T-helper 1 cell treated with Interleukin-12 subunit alpha and Interleukin-12 subunit beta and Interleukin-4 antibody, amounts not matched to agents 30 ng/mL and 1 ng/mL, for 36 hours (primary cell): ENCODE data around the gene ZNF93. TPM values are rescaled to one million over a fixed set of nuclear protein-coding genes. Genes with fewer than 3 reads are reported as not detected.
"Not testable (repeated sequence)": the region's sequence is repeated elsewhere in the genome, so short reads cannot be mapped to it uniquely, and the experiment has no call there.

Source experiments
- intact Hi-C: fragments of 100-400 bp; cut with micrococcal nuclease; formaldehyde crosslinking; loops from one replicate; pipeline ENCODE4 v1.15.1; 2024
- total RNA-seq: library from RNA; stranded (reverse); gene quantifications from 2 replicates; pipeline ENCODE4 v1.2.3, GENCODE V29; 2022

ZNF93 gene
- total RNA-seq, 1 donor from 2014 or later, result 7.4 TPM

DNA sequence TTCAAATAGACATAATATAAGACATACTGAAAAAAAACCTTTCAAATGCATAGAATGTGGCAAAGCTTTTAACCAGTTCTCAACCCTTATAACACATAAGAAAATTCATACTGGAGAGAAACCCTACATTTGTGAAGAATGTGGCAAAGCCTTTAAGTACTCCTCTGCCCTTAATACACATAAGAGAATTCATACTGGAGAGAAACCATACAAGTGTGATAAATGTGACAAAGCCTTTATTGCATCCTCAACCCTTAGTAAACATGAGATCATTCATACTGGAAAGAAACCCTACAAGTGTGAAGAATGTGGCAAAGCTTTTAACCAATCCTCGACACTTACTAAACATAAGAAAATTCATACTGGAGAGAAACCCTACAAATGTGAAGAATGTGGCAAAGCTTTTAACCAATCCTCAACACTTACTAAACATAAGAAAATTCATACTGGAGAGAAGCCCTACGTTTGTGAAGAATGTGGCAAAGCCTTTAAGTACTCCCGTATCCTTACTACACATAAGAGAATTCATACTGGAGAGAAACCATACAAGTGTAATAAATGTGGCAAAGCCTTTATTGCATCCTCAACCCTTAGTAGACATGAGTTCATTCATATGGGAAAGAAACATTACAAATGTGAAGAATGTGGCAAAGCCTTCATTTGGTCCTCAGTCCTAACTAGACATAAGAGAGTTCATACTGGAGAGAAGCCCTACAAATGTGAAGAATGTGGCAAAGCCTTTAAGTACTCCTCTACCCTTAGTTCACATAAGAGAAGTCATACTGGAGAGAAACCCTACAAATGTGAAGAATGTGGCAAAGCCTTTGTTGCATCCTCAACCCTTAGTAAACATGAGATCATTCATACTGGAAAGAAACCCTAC, 32.9 kb downstream of the ZNF93 start:
- intact Hi-C loops, result not testable (repeated sequence)

DNA sequence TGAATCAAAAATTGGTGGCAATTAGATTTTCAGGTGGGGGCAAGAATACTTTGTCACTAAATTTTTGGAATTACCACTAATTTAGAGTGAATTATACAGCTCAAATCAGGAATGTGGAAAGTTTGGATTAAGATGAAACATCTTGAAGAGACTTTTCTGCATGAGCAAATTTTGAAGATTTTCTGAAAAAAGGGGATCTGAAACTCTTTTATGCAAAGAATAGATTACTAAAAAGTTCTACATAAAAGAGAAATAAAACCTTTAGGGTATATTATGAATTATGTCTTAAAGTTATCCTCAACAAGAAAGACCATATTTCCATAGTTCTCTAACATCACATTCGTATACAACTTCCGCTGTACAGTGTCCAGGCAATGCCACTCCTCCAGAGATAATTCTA, 36.7 kb downstream of the ZNF93 start:
- intact Hi-C loops, result no loop called here

DNA sequence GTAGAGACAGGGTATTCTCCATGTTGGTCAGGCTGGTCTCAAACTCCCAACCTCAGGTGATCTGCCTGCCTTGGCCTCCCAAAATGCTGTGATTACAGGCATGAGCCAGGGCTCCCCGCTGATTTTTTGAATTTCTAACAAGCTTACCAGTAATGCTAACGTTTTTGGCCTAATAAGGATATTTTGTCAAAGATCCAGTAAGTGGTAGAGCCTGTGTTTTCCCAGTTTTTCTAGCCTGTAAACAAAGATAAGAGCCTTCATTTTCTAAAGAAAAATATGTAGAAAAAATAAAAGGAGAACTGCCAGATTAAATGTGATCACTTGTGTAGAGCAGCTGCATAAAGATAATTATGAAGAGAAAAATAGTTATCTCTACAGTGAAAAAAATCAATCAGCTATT, 37.7 kb downstream of the ZNF93 start:
- intact Hi-C loops, result no loop called here

DNA sequence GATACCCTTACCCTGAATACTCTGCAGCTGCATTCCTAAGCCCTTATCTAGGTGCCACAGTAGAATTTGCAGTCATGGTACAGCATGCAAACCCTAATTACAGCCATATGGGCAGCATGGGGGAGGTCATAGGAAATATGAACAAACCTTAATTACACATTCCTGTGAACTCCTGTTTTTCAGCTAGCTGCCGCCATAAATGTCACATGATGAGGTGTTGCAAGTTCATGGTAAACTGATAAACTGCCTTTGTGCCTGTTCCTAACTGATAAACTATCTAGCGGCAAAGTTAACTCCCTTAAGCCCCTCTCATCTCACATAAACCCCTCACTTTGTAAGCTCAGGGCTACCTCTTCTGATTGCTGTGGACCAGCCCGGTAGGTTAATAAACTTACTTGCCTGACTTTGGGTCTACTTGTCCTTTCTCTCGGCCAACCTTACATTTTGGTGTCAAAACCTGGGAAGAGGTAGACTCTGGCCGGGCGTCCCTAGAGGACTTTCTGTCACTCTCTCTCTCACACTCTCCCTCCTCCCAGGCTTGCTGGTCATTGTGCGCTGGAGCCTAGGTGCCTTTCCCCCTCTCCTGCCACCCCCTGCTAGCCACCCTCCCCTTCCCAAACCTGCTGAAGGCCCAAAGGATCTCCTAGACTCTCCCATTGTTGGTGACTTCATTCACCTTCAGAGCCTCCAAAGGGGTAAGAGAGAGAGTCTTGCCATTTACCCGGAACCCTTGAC, 43.3 kb downstream of the ZNF93 start:
- intact Hi-C loops, result no loop called here

GRCh38 chr19:19944583-19944880, 43.8 kb downstream of the ZNF93 start:
- intact Hi-C loops, result no loop called here

- intact Hi-C loops, result no loop called here
These were observed 45.5 kb downstream of the ZNF93 start for GRCh38 chr19:19946226-19946625.

GRCh38 chr19:19948800-19949199, 48.1 kb downstream of the ZNF93 start:
- intact Hi-C loops, result no loop called here

DNA sequence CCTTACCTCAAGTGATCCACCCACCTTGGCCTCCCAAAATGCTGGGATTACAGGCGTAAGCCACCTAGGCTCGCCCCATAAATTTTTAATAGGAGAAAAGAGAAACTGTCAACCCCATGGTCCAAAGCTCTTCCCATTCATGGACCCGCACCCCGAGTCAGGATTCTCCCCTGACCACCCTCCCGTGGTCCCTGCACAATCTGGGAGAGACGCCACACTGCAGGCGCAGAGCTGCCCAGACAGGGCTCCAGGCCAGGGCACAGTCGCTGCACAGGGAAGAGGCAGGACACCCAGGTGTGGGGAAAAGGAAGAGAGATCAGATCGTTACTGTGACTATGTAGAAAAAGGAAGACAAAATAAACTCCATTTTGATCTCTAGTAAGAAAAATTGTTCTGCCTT, 54.5 kb downstream of the ZNF93 start:
- intact Hi-C loops, result loop anchor here (5.0 kb wide), 1 partner anchor 438 kb away; the partner anchor contains the start of genes NDUFA13 and TSSK6

GRCh38 chr19:19956434-19957075, 55.8 kb downstream of the ZNF93 start:
- intact Hi-C loops, result loop anchor here (5.0 kb wide), 1 partner anchor 439 kb away; the partner anchor contains the start of genes NDUFA13 and TSSK6

DNA sequence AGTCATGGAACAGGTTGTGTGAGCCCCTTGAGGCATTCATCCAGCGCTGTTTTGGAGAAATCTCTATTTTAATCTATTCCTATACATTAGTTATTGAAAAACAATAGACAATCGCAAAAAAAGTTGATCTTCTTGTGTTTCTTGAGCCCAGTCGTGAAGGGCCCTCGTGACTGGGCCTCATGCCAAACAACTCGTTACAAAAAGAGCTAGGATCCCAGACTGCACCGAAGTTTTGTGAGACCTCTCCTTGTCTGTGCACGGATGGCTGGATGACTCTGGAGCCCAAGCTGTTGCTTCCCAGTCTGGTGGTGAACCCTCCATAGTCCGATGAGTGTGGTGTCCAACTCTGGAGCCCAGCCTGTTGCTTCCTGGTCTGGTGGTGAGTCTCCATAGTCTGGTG, 57.0 kb downstream of the ZNF93 start:
- intact Hi-C loops, result loop anchor here (5.0 kb wide), 1 partner anchor 440 kb away; the partner anchor contains the start of genes NDUFA13 and TSSK6

GRCh38 chr19:19959151-19959799, 58.5 kb downstream of the ZNF93 start:
- intact Hi-C loops, result loop anchor here (1.0 to 5.0 kb wide), 5 partner anchors 183 to 442 kb away; partner anchors contain the start of genes NDUFA13, TSSK6 and ZNF101

DNA sequence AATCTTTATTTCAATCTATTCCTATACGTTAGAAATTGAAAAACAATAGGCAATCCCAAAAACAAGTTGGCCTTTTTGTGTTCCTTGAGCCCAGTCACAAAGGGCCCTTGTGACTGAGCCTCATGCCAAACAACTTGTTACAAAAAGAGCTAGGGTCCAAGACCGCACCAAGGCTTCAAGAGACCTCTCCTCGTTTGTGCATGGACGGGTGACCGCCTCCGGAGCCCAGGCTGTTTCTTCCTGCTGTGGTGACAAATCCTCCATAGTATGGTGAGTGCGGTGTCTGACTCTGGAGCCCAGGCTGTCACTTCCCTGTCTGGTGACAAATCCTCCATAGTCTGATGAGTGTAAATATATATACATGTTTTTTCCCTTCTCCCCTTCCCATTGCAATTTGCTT, 63.7 kb downstream of the ZNF93 start:
- intact Hi-C loops, result no loop called here

GRCh38 chr19:19966126-19966525, 65.4 kb downstream of the ZNF93 start:
- intact Hi-C loops, result not testable (repeated sequence)

GRCh38 chr19:19966862-19967261, 66.1 kb downstream of the ZNF93 start:
- intact Hi-C loops, result no loop called here

Other genes with a start within 250 kb of the ZNF93 start
- 105 and 110 TPM in 2 replicates for gene ATP13A1, start 237.3 kb upstream of the ZNF93 start, total RNA-seq
- gene ZNF101, start 232.1 kb upstream of the ZNF93 start, total RNA-seq, result 94.2 and 95.2 TPM in 2 replicates
- 6.8 and 8.5 TPM in 2 replicates for gene ZNF14, start 167.8 kb upstream of the ZNF93 start, total RNA-seq
- 17.2 and 22.5 TPM in 2 replicates for gene ZNF506, start 79.2 kb upstream of the ZNF93 start, total RNA-seq
- gene ZNF253, start 35.1 kb upstream of the ZNF93 start, total RNA-seq, result 16.5 and 17.6 TPM in 2 replicates
- gene ZNF682, start 138.6 kb downstream of the ZNF93 start, total RNA-seq, result 4.8 and 6.6 TPM in 2 replicates
- 4.1 TPM in 2 replicates for gene ZNF90, start 177.1 kb downstream of the ZNF93 start, total RNA-seq